Activated CD8-positive, alpha-beta memory T cell treated with anti-CD3 and anti-CD28 coated beads, Interleukin-2, amount 10 ng/mL, durations not matched to agents 7 days and 5 days (primary cell): ENCODE results near the gene GK. TPM values are rescaled to one million over a fixed set of nuclear protein-coding genes. Genes with fewer than 3 reads are reported as not detected.

Experiments used
- ATAC-seq: fragments of 150-1000 bp; cut with Tn5 transposase; one replicate; pipeline ENCODE4 v1.10.0; 2021; ENCODE audit warnings: moderate library complexity
- CTCF ChIA-PET: fragments of 350-600 bp; sonication (Branson Sonifier 250); formaldehyde crosslinking; loops from one replicate; lab custom pipeline; 2021; ENCODE audit warnings: antibody characterized with exemption; lab: Charles Lee
- DNase-seq: peaks from one replicate; pipeline ENCODE4 v3.0.0-alpha.2; 2020
- H3K27ac Mint-ChIP-seq: one replicate; pipeline ENCODE4 v1.8.0; 2021; ENCODE audit warnings: mild to moderate bottlenecking, mixed read lengths
- H3K27me3 Mint-ChIP-seq: one replicate; pipeline ENCODE4 v1.8.0; 2021; ENCODE audit warnings: mixed read lengths
- H3K36me3 Mint-ChIP-seq: one replicate; pipeline ENCODE4 v1.8.0; 2021; ENCODE audit warnings: mild to moderate bottlenecking, mixed read lengths
- H3K4me1 Mint-ChIP-seq: one replicate; pipeline ENCODE4 v1.8.0; 2021; ENCODE audit warnings: mixed read lengths
- H3K4me3 Mint-ChIP-seq: one replicate; pipeline ENCODE4 v1.8.0; 2021; ENCODE audit warnings: mild to moderate bottlenecking, moderate library complexity, mixed read lengths
- H3K9me3 Mint-ChIP-seq: one replicate; pipeline ENCODE4 v1.8.0; 2022; ENCODE audit warnings: low read depth, mixed read lengths
- total RNA-seq, 2 experiments: library from RNA; stranded (reverse); gene quantifications; one replicate each; pipeline ENCODE4 v1.2.3, GENCODE V29; 2021

GK gene
- total RNA-seq, 2 experiments from 2014 or later = 19.6 to 30.3 TPM

DNA sequence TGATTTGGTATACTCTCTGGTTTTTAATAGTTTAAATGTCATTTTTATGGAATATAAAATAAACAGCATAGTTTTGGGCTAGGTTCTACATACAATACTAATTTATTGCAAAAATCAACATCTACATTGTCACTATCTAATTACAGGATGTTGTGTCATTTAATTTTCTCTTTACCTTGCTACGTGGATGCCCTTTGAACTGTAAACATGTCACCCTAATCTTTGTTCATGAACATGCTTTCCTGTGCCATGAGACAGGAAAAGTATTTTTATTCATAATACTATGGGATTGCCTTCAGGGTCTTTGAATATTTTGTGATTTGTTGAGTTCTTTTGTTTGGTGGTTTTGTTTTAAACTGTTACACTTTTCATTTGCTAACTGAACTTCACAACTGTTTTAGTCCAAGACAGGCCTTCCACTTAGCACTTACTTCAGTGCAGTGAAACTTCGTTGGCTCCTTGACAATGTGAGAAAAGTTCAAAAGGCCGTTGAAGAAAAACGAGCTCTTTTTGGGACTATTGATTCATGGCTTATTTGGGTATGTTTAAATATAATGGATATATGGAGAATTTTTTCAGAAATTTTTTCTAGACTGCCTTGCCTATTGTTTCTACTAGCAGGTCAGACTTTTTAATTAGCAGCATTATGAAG is 40.9 kb downstream of the GK start:
- DNase-seq = no peak
- CTCF ChIA-PET = no interaction called here

DNA sequence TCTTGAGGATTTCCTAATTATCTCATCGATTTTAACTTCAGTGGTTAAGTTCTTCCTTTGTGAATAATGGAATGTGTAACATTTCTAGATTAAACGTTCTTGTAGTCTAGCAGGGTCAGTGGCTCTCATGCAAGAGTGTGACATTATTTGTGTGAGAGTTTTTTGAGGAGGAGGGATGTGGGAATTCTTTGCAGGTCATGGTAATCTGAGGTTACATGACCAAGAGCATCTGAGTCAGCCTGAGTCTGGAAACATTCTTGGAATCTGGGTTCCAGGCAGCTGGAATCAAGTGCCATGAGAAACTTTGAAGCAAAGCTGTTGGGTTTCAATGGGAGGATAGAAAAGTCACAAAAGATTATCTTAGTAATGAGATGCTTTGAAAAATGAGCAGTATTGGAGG is 49.5 kb downstream of the GK start:
- ATAC-seq = no peak
- DNase-seq = no peak
- Mint-ChIP-seq H3K4me3 (no peak overlapping the region), H3K36me3 (peaks cover 24% of the 10 kb centered on the region), H3K27ac (no peak overlapping the region), H3K27me3 (no peaks in the 10 kb centered on the region), H3K4me1 (peaks cover 7% of the 10 kb centered on the region), H3K9me3 (no peaks in the 10 kb centered on the region)
- CTCF ChIA-PET = no interaction called here

More for the DNA sequence above, 40.9 kb downstream of the GK start:
- H3K27me3 Mint-ChIP-seq = no peaks in the 10 kb centered on the region
- H3K36me3 Mint-ChIP-seq = peaks cover 25% of the 10 kb centered on the region
- H3K4me1 Mint-ChIP-seq = no peaks in the 10 kb centered on the region
- no peaks in the 10 kb centered on the region for H3K9me3 Mint-ChIP-seq
- no peak overlapping the region for H3K4me3 Mint-ChIP-seq
- ATAC-seq = no peak
- H3K27ac Mint-ChIP-seq = no peak overlapping the region

GRCh38 chrX:30706216-30706775 is 53.1 kb downstream of the GK start:
- no peak overlapping the region for H3K27ac Mint-ChIP-seq
- ATAC-seq (no peak), DNase-seq (no peak)
- peaks cover 37% of the 10 kb centered on the region for H3K36me3 Mint-ChIP-seq
- no peak overlapping the region for H3K4me3 Mint-ChIP-seq
- CTCF ChIA-PET = no interaction called here
- H3K4me1 Mint-ChIP-seq = peaks cover 2% of the 10 kb centered on the region
- H3K27me3 Mint-ChIP-seq = no peaks in the 10 kb centered on the region
- no peaks in the 10 kb centered on the region for H3K9me3 Mint-ChIP-seq

DNA sequence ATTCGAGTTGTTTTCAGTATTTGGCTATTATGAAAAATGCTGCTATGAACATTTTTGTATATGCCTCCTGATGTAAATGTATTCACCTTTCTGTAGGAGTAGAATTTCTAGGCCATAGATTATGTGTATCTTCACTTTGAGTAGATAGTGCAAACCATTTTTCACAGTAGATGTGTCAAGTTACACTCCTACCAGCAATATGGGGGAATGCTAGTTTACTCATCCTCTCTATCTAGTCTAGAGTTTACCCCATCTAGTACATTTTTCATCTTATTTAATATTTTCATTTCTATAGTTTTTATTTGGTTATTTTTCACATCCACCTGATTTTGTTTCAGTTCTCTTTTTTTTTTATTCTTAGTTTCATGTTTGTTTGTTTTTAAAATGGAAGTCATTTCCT is 59.0 kb downstream of the GK start:
- H3K27ac Mint-ChIP-seq = peak overlapping the region; percentile 28
- peaks cover 36% of the 10 kb centered on the region for H3K4me1 Mint-ChIP-seq
- ATAC-seq (no peak), DNase-seq (no peak)
- no peaks in the 10 kb centered on the region for H3K27me3 Mint-ChIP-seq
- H3K36me3 Mint-ChIP-seq = peaks cover 28% of the 10 kb centered on the region
- H3K4me3 Mint-ChIP-seq = no peak overlapping the region
- no peaks in the 10 kb centered on the region for H3K9me3 Mint-ChIP-seq
- CTCF ChIA-PET = no interaction called here

DNA sequence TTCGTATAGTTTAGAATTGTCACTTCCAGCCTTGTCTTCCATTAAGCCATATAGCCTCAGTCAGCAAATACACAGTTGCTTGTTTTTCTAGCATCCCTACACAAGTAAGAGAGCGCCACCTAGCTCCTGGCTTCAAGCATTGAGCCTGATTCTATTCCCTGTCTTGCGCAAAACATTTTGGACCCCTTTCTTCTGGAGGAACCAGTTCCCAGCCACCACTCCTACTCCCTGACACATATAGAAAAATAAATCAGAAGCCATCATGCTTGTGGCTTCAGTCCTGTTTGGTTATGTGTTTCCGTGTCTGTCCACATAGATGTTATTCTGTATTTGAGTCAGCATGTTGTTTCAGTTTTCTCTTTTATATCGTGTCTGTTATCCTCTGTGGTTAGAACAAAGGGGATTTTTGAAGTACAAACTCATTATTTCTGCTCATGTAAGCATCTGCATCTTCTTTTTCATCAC is 59.9 kb downstream of the GK start:
- H3K4me1 Mint-ChIP-seq = peaks cover 36% of the 10 kb centered on the region
- DNase-seq = peak; percentile 60
- peak overlapping the region; percentile 21 for H3K4me3 Mint-ChIP-seq
- peak overlapping the region; percentile 81 for H3K27ac Mint-ChIP-seq
- H3K36me3 Mint-ChIP-seq = peaks cover 28% of the 10 kb centered on the region
- no peaks in the 10 kb centered on the region for H3K27me3 Mint-ChIP-seq
- CTCF ChIA-PET = no interaction called here
- H3K9me3 Mint-ChIP-seq = no peaks in the 10 kb centered on the region
- ATAC-seq = peak; percentile 89

DNA sequence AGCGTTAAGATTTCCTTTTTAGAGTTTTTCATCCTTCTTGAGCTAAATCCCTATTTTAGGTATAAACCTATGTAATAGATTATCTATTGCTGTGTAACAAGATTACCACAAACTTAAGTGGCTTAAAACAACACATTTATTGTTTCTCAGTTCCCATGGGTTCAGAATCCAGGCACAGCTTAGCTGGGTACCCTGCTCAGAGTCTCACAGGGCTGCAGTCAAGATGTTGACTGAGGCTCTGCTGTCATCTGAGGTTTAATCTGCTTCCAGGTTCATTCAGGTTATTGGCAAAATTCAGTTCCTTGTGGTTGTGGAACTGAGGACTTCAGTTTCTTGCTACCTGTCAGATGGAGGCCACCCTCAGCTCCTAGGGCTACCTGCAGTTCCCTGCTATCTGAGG is 60.9 kb downstream of the GK start:
- peaks cover 25% of the 10 kb centered on the region for H3K36me3 Mint-ChIP-seq

DNA sequence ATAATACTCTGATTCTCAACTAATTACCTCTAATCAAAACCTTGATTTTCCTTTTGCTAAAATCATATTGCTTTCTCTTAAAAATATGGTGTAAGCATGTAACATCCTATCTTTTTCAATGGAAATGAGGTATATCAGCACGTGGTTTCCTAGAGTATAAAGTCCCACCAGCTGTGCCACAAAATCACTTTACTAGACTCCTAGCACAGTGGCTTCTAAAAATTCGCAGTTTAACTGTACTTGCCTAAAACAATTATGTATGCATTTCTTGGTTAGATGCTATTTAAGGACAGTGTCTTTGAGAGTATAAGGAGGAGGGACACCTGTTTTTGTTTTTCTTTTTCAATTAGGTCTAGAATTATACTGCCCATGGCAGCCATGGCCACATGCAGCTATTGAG is 62.8 kb downstream of the GK start:
- ATAC-seq = no peak
- Mint-ChIP-seq H3K4me1 (peaks cover 36% of the 10 kb centered on the region), H3K4me3 (no peak overlapping the region), H3K9me3 (no peaks in the 10 kb centered on the region), H3K27me3 (no peaks in the 10 kb centered on the region), H3K27ac (no peak overlapping the region), H3K36me3 (peaks cover 17% of the 10 kb centered on the region)
- DNase-seq = no peak
- CTCF ChIA-PET = interaction anchor here (1.0 kb wide), 1 partner anchor 80 kb away, joined by 4 read pairs; no protein-coding TSS in a partner anchor

More for the DNA sequence above, 60.9 kb downstream of the GK start:
- no peak for DNase-seq
- CTCF ChIA-PET = no interaction called here
- Mint-ChIP-seq H3K9me3 (no peaks in the 10 kb centered on the region), H3K4me1 (peaks cover 36% of the 10 kb centered on the region), H3K27ac (peak overlapping the region; percentile 32), H3K4me3 (no peak overlapping the region), H3K27me3 (no peaks in the 10 kb centered on the region)
- ATAC-seq = no peak

- Mint-ChIP-seq H3K36me3 (peaks cover 6% of the 10 kb centered on the region), H3K4me1 (peaks cover 2% of the 10 kb centered on the region), H3K27me3 (no peaks in the 10 kb centered on the region), H3K4me3 (no peak overlapping the region), H3K9me3 (no peaks in the 10 kb centered on the region), H3K27ac (no peak overlapping the region)
- no peak for ATAC-seq
- CTCF ChIA-PET = interaction anchor here (2.3 kb wide), 1 partner anchor 9 kb away, joined by 7 read pairs; no protein-coding TSS in a partner anchor
- no peak for DNase-seq
These were observed 80.8 kb downstream of the GK start for GRCh38 chrX:30733852-30734660.

GRCh38 chrX:30734782-30735181 is 81.6 kb downstream of the GK start:
- ATAC-seq = no peak
- DNase-seq = no peak
- Mint-ChIP-seq H3K4me3 (no peak overlapping the region), H3K27me3 (no peaks in the 10 kb centered on the region), H3K27ac (no peak overlapping the region), H3K36me3 (peaks cover 6% of the 10 kb centered on the region), H3K9me3 (no peaks in the 10 kb centered on the region), H3K4me1 (peaks cover 2% of the 10 kb centered on the region)
- CTCF ChIA-PET = interaction anchor here (1.2 to 2.3 kb wide), 6 partner anchors 9 to 164 kb away, joined by 3 to 8 read pairs (median 6); no protein-coding TSS in a partner anchor

- ATAC-seq = peak; percentile 89
- CTCF ChIA-PET = interaction anchor here (0.6 to 2.3 kb wide), 15 partner anchors 9 to 922 kb away, joined by 3 to 8 read pairs (median 3); no protein-coding TSS in a partner anchor
- H3K9me3 Mint-ChIP-seq = no peaks in the 10 kb centered on the region
- DNase-seq = peak; percentile 80
- no peak overlapping the region for H3K27ac Mint-ChIP-seq
- H3K4me3 Mint-ChIP-seq = no peak overlapping the region
- peaks cover 4% of the 10 kb centered on the region for H3K36me3 Mint-ChIP-seq
- no peaks in the 10 kb centered on the region for H3K27me3 Mint-ChIP-seq
- peaks cover 2% of the 10 kb centered on the region for H3K4me1 Mint-ChIP-seq
These were observed 82.6 kb downstream of the GK start for GRCh38 chrX:30735839-30736238.

GRCh38 chrX:30741545-30741944 is 88.3 kb downstream of the GK start:
- Mint-ChIP-seq H3K36me3 (no peaks in the 10 kb centered on the region), H3K4me3 (no peak overlapping the region), H3K4me1 (no peaks in the 10 kb centered on the region), H3K9me3 (no peaks in the 10 kb centered on the region), H3K27me3 (peaks cover 3% of the 10 kb centered on the region), H3K27ac (no peak overlapping the region)
- ATAC-seq (no peak), DNase-seq (no peak)
- CTCF ChIA-PET = interaction anchor here (1.0 kb wide), 1 partner anchor 106 kb away, joined by 5 read pairs; no protein-coding TSS in a partner anchor

DNA sequence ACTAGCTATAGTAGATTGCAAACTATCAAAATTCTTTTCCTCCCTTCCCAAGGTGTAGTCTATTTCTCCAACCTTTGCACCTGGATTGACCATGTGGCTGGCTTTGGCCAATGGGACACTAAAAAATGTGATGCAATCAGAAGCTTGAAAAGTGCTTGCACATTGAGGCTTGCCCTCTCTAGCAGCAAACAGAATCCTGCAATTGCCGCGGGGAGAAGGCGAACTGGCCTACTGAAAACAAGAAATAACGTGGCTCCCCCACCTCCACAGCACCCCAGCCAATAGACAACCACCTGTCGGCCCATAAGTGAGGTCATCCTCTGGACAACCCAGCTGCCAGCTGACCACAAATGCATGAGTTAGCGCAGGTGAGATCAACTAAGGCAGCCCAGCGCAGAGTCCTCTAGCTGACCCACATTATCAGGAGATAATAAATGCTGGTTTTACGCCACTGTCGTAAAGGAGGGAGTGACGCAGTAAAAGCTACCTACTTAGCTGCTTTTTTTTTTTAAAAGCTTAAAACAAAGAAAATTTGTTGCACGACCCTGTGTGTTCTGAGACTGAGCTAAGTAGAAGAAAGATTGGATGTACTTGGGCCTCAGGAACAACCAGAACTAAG is 95.2 kb downstream of the GK start:
- CTCF ChIA-PET = interaction anchor here (0.7 to 1.1 kb wide), 2 partner anchors 13 to 16 kb away, joined by 3 to 4 read pairs; no protein-coding TSS in a partner anchor
- H3K4me3 Mint-ChIP-seq = no peak overlapping the region
- H3K4me1 Mint-ChIP-seq = no peaks in the 10 kb centered on the region
- no peaks in the 10 kb centered on the region for H3K36me3 Mint-ChIP-seq
- no peaks in the 10 kb centered on the region for H3K9me3 Mint-ChIP-seq
- ATAC-seq (no peak), DNase-seq (no peak)
- H3K27me3 Mint-ChIP-seq = peaks cover 7% of the 10 kb centered on the region
- no peak overlapping the region for H3K27ac Mint-ChIP-seq

GRCh38 chrX:30751497-30751896 is 98.3 kb downstream of the GK start:
- DNase-seq (no peak), ATAC-seq (no peak)
- no peaks in the 10 kb centered on the region for H3K36me3 Mint-ChIP-seq
- H3K4me3 Mint-ChIP-seq = no peak overlapping the region
- H3K4me1 Mint-ChIP-seq = no peaks in the 10 kb centered on the region
- no peak overlapping the region for H3K27ac Mint-ChIP-seq
- CTCF ChIA-PET = no interaction called here
- H3K27me3 Mint-ChIP-seq = peaks cover 6% of the 10 kb centered on the region
- H3K9me3 Mint-ChIP-seq = no peaks in the 10 kb centered on the region
